GM12892 (cell line): ENCODE results near the gene PTPRN2.

ENCODE experiments used
- POLR2A ChIP-seq: IDR thresholded peaks from 2 replicates; pipeline ENCODE4 v1.6.1; 2011; ENCODE audit warnings: low read depth, low read length, control low read depth
- TAF1 ChIP-seq: IDR thresholded peaks from 2 replicates; pipeline ENCODE4 v1.6.1; 2011; ENCODE audit warnings: low read depth, mild to moderate bottlenecking, control low read depth, low read length, borderline replicate concordance

GRCh38 chr7:158285383-158285770, 302.2 kb downstream of the PTPRN2 start:
- TF ChIP-seq POLR2A: no peak
- no peak for TF ChIP-seq TAF1
